Activated T-helper 17 cell treated with anti-CD3 and anti-CD28 coated beads, Interleukin-2, amount 50 U/mL, for 72 hours (primary cell): ENCODE measurements around the gene BCL3. TPM values are rescaled to one million over a fixed set of nuclear protein-coding genes. Genes with fewer than 3 reads are reported as not detected.
"Not testable (repeated sequence)": the region's sequence is repeated elsewhere in the genome, so short reads cannot be mapped to it uniquely, and the experiment has no call there.

Experiments used
- ATAC-seq: fragments of 150-1000 bp; cut with Tn5 transposase; replicated peaks from 2 replicates; pipeline ENCODE4 v1.10.0; 2021; ENCODE audit warnings: mild to moderate bottlenecking, moderate library complexity
- H3K27ac Mint-ChIP-seq: one replicate; pipeline ENCODE4 v1.8.0; 2022; ENCODE audit warnings: mixed read lengths
- H3K27me3 Mint-ChIP-seq: one replicate; pipeline ENCODE4 v1.8.0; 2022; ENCODE audit warnings: mixed read lengths
- H3K36me3 Mint-ChIP-seq: one replicate; pipeline ENCODE4 v1.8.0; 2022; ENCODE audit warnings: low read depth, mild to moderate bottlenecking, mixed read lengths
- H3K4me1 Mint-ChIP-seq: one replicate; pipeline ENCODE4 v1.8.0; 2022; ENCODE audit warnings: mixed read lengths
- H3K4me3 Mint-ChIP-seq: one replicate; pipeline ENCODE4 v1.8.0; 2022; ENCODE audit warnings: mild to moderate bottlenecking, mixed read lengths
- H3K9me3 Mint-ChIP-seq: one replicate; pipeline ENCODE4 v1.8.0; 2022; ENCODE audit warnings: mixed read lengths
- total RNA-seq, 2 donors: library from RNA; stranded (reverse); gene quantifications; one replicate each; pipeline ENCODE4 v1.2.3, GENCODE V29; 2022

BCL3 gene
- total RNA-seq, 2 donors from 2014 or later: 79.0 to 86.3 TPM

GRCh38 chr19:44775676-44776240 is 27.2 kb downstream of the BCL3 start:
- H3K27ac Mint-ChIP-seq: no peak overlapping the region
- no peak for ATAC-seq
- H3K9me3 Mint-ChIP-seq: no peaks in the 10 kb centered on the region
- H3K4me3 Mint-ChIP-seq: no peak overlapping the region
- H3K27me3 Mint-ChIP-seq: peaks cover 3% of the 10 kb centered on the region
- H3K36me3 Mint-ChIP-seq: no peaks in the 10 kb centered on the region
- peaks cover 2% of the 10 kb centered on the region for H3K4me1 Mint-ChIP-seq

GRCh38 chr19:44776402-44777096 is 28.0 kb downstream of the BCL3 start:
- Mint-ChIP-seq H3K36me3 (no peaks in the 10 kb centered on the region), H3K4me1 (no peaks in the 10 kb centered on the region), H3K9me3 (no peaks in the 10 kb centered on the region), H3K4me3 (no peak overlapping the region), H3K27ac (no peak overlapping the region), H3K27me3 (peaks cover 3% of the 10 kb centered on the region)
- ATAC-seq: no peak

- no peaks in the 10 kb centered on the region for H3K9me3 Mint-ChIP-seq
- no peak within 1 kb of the TSS for H3K27ac Mint-ChIP-seq
- H3K27me3 Mint-ChIP-seq: peaks cover 3% of the 10 kb centered on the region
- no peaks in the 10 kb centered on the region for H3K36me3 Mint-ChIP-seq
- H3K4me3 Mint-ChIP-seq: no peak within 1 kb of the TSS
- no peak for ATAC-seq
- no peaks in the 10 kb centered on the region for H3K4me1 Mint-ChIP-seq
Observed at GRCh38 chr19:44777715-44778347, 29.3 kb downstream of the BCL3 start, which contains the start of gene CBLC. Gene CBLC, plus strand, starts transcription at chr19:44777890. Its CDS starts 42 bp downstream, at chr19:44777932.

- H3K4me1 Mint-ChIP-seq: peaks cover 1% of the 10 kb centered on the region
- no peak for ATAC-seq
- H3K27me3 Mint-ChIP-seq: peaks cover 3% of the 10 kb centered on the region
- no peak overlapping the region for H3K4me3 Mint-ChIP-seq
- no peaks in the 10 kb centered on the region for H3K9me3 Mint-ChIP-seq
- no peaks in the 10 kb centered on the region for H3K36me3 Mint-ChIP-seq
- H3K27ac Mint-ChIP-seq: no peak overlapping the region
Observed at GRCh38 chr19:44779150-44779549, 30.6 kb downstream of the BCL3 start.

- H3K4me3 Mint-ChIP-seq, H3K9me3 Mint-ChIP-seq, H3K4me1 Mint-ChIP-seq, H3K36me3 Mint-ChIP-seq, H3K27me3 Mint-ChIP-seq, H3K27ac Mint-ChIP-seq, ATAC-seq: not testable (repeated sequence)
Observed at GRCh38 chr19:44781694-44782093, 33.2 kb downstream of the BCL3 start.

- no peaks in the 10 kb centered on the region for H3K9me3 Mint-ChIP-seq
- no peak overlapping the region for H3K4me3 Mint-ChIP-seq
- peaks cover 7% of the 10 kb centered on the region for H3K27me3 Mint-ChIP-seq
- H3K4me1 Mint-ChIP-seq: peaks cover 7% of the 10 kb centered on the region
- ATAC-seq: no peak
- no peaks in the 10 kb centered on the region for H3K36me3 Mint-ChIP-seq
- H3K27ac Mint-ChIP-seq: no peak overlapping the region
Observed at GRCh38 chr19:44782729-44783128, 34.2 kb downstream of the BCL3 start.

- Mint-ChIP-seq H3K27me3 (peaks cover 7% of the 10 kb centered on the region), H3K9me3 (no peaks in the 10 kb centered on the region), H3K4me1 (peaks cover 7% of the 10 kb centered on the region), H3K4me3 (no peak overlapping the region), H3K27ac (no peak overlapping the region), H3K36me3 (no peaks in the 10 kb centered on the region)
- ATAC-seq: no peak
Observed at GRCh38 chr19:44783545-44783944, 35.0 kb downstream of the BCL3 start.

- H3K36me3 Mint-ChIP-seq: no peaks in the 10 kb centered on the region
- H3K4me1 Mint-ChIP-seq: peaks cover 7% of the 10 kb centered on the region
- H3K27me3 Mint-ChIP-seq: peaks cover 4% of the 10 kb centered on the region
- H3K9me3 Mint-ChIP-seq: no peaks in the 10 kb centered on the region
- H3K4me3 Mint-ChIP-seq: no peak overlapping the region
- H3K27ac Mint-ChIP-seq: no peak overlapping the region
- ATAC-seq: no peak
Observed at GRCh38 chr19:44785271-44785670, 36.8 kb downstream of the BCL3 start.

- ATAC-seq: no peak
- Mint-ChIP-seq H3K36me3 (no peaks in the 10 kb centered on the region), H3K9me3 (no peaks in the 10 kb centered on the region), H3K27me3 (peaks cover 4% of the 10 kb centered on the region), H3K4me3 (no peak overlapping the region), H3K27ac (no peak overlapping the region), H3K4me1 (peaks cover 7% of the 10 kb centered on the region)
Observed at GRCh38 chr19:44785993-44786392, 37.5 kb downstream of the BCL3 start.

GRCh38 chr19:44788971-44789370 is 40.5 kb downstream of the BCL3 start:
- Mint-ChIP-seq H3K9me3 (no peaks in the 10 kb centered on the region), H3K4me1 (peaks cover 7% of the 10 kb centered on the region), H3K27me3 (peaks cover 4% of the 10 kb centered on the region), H3K27ac (no peak overlapping the region), H3K4me3 (no peak overlapping the region), H3K36me3 (no peaks in the 10 kb centered on the region)
- ATAC-seq: no peak

GRCh38 chr19:44789943-44790483 is 41.5 kb downstream of the BCL3 start:
- no peak for ATAC-seq
- Mint-ChIP-seq H3K9me3 (no peaks in the 10 kb centered on the region), H3K4me3 (no peak overlapping the region), H3K4me1 (no peaks in the 10 kb centered on the region), H3K36me3 (no peaks in the 10 kb centered on the region), H3K27me3 (no peaks in the 10 kb centered on the region), H3K27ac (no peak overlapping the region)

- peaks cover 5% of the 10 kb centered on the region for H3K4me1 Mint-ChIP-seq
- no peaks in the 10 kb centered on the region for H3K9me3 Mint-ChIP-seq
- no peak overlapping the region for H3K4me3 Mint-ChIP-seq
- H3K27me3 Mint-ChIP-seq: no peaks in the 10 kb centered on the region
- no peak overlapping the region for H3K27ac Mint-ChIP-seq
- no peak for ATAC-seq
- H3K36me3 Mint-ChIP-seq: no peaks in the 10 kb centered on the region
Observed at GRCh38 chr19:44792281-44792680, 43.8 kb downstream of the BCL3 start.

- peaks cover 5% of the 10 kb centered on the region for H3K4me1 Mint-ChIP-seq
- no peaks in the 10 kb centered on the region for H3K27me3 Mint-ChIP-seq
- no peaks in the 10 kb centered on the region for H3K36me3 Mint-ChIP-seq
- no peak for ATAC-seq
- H3K27ac Mint-ChIP-seq: peak overlapping the region; percentile 22
- H3K9me3 Mint-ChIP-seq: no peaks in the 10 kb centered on the region
- no peak overlapping the region for H3K4me3 Mint-ChIP-seq
Observed at GRCh38 chr19:44794610-44795009, 46.1 kb downstream of the BCL3 start.

GRCh38 chr19:44795398-44795987 is 47.0 kb downstream of the BCL3 start:
- no peak overlapping the region for H3K4me3 Mint-ChIP-seq
- H3K36me3 Mint-ChIP-seq: no peaks in the 10 kb centered on the region
- peaks cover 5% of the 10 kb centered on the region for H3K4me1 Mint-ChIP-seq
- H3K27me3 Mint-ChIP-seq: no peaks in the 10 kb centered on the region
- H3K27ac Mint-ChIP-seq: no peak overlapping the region
- no peaks in the 10 kb centered on the region for H3K9me3 Mint-ChIP-seq
- ATAC-seq: no peak
